GM23338 (cell line): ENCODE data around the gene TTC31. TPM values are rescaled to one million over a fixed set of nuclear protein-coding genes. Genes with fewer than 3 reads are reported as not detected.

Experiments
- ATAC-seq: fragments of 200-7000 bp; cut with Tn5 transposase; 3 replicates; pipeline ENCODE4 v1.9.1; 2020
- DNase-seq: peaks from one replicate; pipeline ENCODE4 v3.0.0-alpha.2; 2015; ENCODE audit warnings: low spot score
- H2AFZ ChIP-seq: fragments of 200-600 bp; sonication (generic); 2 replicates; pipeline ENCODE4 v1.8.0; 2016; ENCODE audit warnings: antibody characterized with exemption, mild to moderate bottlenecking, moderate library complexity
- H3F3A ChIP-seq: fragments of 200-600 bp; sonication (generic); replicated peaks from 2 replicates; pipeline ENCODE4 v1.8.0; 2017; ENCODE audit warnings: antibody characterized with exemption, mixed run types, low read depth
- H3K27ac ChIP-seq: fragments of 200-600 bp; sonication (generic); 2 replicates; pipeline ENCODE4 v1.6.1; 2016; ENCODE audit warnings: low read depth
- H3K27me3 ChIP-seq: fragments of 200-600 bp; sonication (generic); 2 replicates; pipeline ENCODE4 v1.8.0; 2016; ENCODE audit warnings: mild to moderate bottlenecking, mixed run types, moderate library complexity; ENCODE audit not compliant: insufficient read depth
- H3K36me3 ChIP-seq: fragments of 200-600 bp; sonication (generic); 2 replicates; pipeline ENCODE4 v1.8.0; 2016; ENCODE audit warnings: mild to moderate bottlenecking; ENCODE audit not compliant: insufficient read depth
- H3K4me1 ChIP-seq: fragments of 200-600 bp; sonication (generic); 2 replicates; pipeline ENCODE4 v1.8.0; 2016; ENCODE audit warnings: mild to moderate bottlenecking, moderate library complexity; ENCODE audit not compliant: insufficient read depth
- H3K4me2 ChIP-seq: fragments of 200-600 bp; sonication (generic); 2 replicates; pipeline ENCODE4 v1.7.1; 2017; ENCODE audit warnings: mixed run types
- H3K4me3 ChIP-seq: fragments of 200-600 bp; sonication (generic); 2 replicates; pipeline ENCODE4 v1.6.1; 2016; ENCODE audit warnings: mixed run types
- H3K79me2 ChIP-seq: fragments of 200-600 bp; sonication (generic); replicated peaks from 2 replicates; pipeline ENCODE4 v1.8.0; 2017; ENCODE audit warnings: mild to moderate bottlenecking; ENCODE audit not compliant: insufficient read depth
- H3K9me2 ChIP-seq: fragments of 200-600 bp; sonication (generic); 2 replicates; pipeline ENCODE4 v1.8.0; 2017; ENCODE audit not compliant: insufficient read depth
- H4K20me1 ChIP-seq: fragments of 200-600 bp; sonication (generic); replicated peaks from 2 replicates; pipeline ENCODE4 v1.8.0; 2017; ENCODE audit warnings: mild to moderate bottlenecking; ENCODE audit not compliant: insufficient read depth
- H3K27ac Mint-ChIP-seq: 2 replicates; pipeline ENCODE4 v1.8.0; 2020; ENCODE audit warnings: inconsistent platforms, mild to moderate bottlenecking, moderate library complexity, mixed read lengths
- H3K27me3 Mint-ChIP-seq: 3 replicates; pipeline ENCODE4 v1.8.0; 2022; ENCODE audit warnings: low read depth, mild to moderate bottlenecking, moderate library complexity, mixed read lengths, inconsistent platforms; ENCODE audit not compliant: insufficient read depth, poor library complexity
- H3K36me3 Mint-ChIP-seq: 3 replicates; pipeline ENCODE4 v1.8.0; 2021; ENCODE audit warnings: low read depth, mild to moderate bottlenecking, inconsistent platforms, moderate library complexity, mixed read lengths
- H3K4me1 Mint-ChIP-seq: 3 replicates; pipeline ENCODE4 v1.8.0; 2020; ENCODE audit warnings: mild to moderate bottlenecking, inconsistent platforms, mixed read lengths
- H3K4me3 Mint-ChIP-seq: 3 replicates; pipeline ENCODE4 v1.8.0; 2021; ENCODE audit warnings: moderate library complexity, mild to moderate bottlenecking, inconsistent platforms, mixed read lengths
- H3K9me3 Mint-ChIP-seq: 3 replicates; pipeline ENCODE4 v1.8.0; 2020; ENCODE audit warnings: moderate library complexity, mild to moderate bottlenecking, inconsistent platforms, mixed read lengths
- CREB1 ChIP-seq: fragments of 250-450 bp; sonication (Bioruptor Pico); IDR thresholded peaks from 2 replicates; pipeline ENCODE4 v1.5.0; 2020; ENCODE audit warnings: low read depth, mild to moderate bottlenecking, moderate library complexity
- CTCF ChIP-seq, 2 experiments: fragments of 200-600 bp in 1 of 2; sonication (generic) in 1 of 2; conservative IDR thresholded peaks; 2 replicates each; pipeline versions ENCODE4 v1.5.1 to v1.6.1; 2016 to 2017; ENCODE audit warnings: antibody characterized with exemption in 2 of 2, low read depth in 2 of 2, mild to moderate bottlenecking in 2 of 2, moderate library complexity in 1 of 2
- EZH2 ChIP-seq: fragments of 200-600 bp; sonication (generic); IDR thresholded peaks from one replicate; pipeline ENCODE4 v1.8.0; 2017; ENCODE audit warnings: antibody characterized with exemption, mild to moderate bottlenecking, low read depth; ENCODE audit not compliant: unreplicated experiment
- EZH2phosphoT487 ChIP-seq: fragments of 200-600 bp; sonication (generic); IDR thresholded peaks from one replicate; pipeline ENCODE4 v1.8.1; 2018; ENCODE audit warnings: antibody characterized with exemption; ENCODE audit not compliant: unreplicated experiment
- NANOG ChIP-seq: IDR thresholded peaks from 2 replicates; pipeline ENCODE4 v1.6.1; 2016; ENCODE audit warnings: antibody characterized with exemption, borderline replicate concordance
- POLR2AphosphoS5 ChIP-seq: IDR thresholded peaks from 2 replicates; pipeline ENCODE4 v1.6.1; 2016; ENCODE audit warnings: antibody characterized with exemption, low read depth
- REST ChIP-seq: IDR thresholded peaks from one replicate; pipeline ENCODE4 v1.6.1; 2018; ENCODE audit warnings: antibody characterized with exemption; ENCODE audit not compliant: unreplicated experiment
- STAT1 ChIP-seq: IDR thresholded peaks from one replicate; pipeline ENCODE4 v1.6.1; 2016; ENCODE audit warnings: antibody characterized with exemption; ENCODE audit not compliant: unreplicated experiment
- ZNF114 ChIP-seq: fragments of 250-450 bp; sonication (Bioruptor Pico); IDR thresholded peaks from 2 replicates; pipeline ENCODE4 v1.5.0; 2020; ENCODE audit warnings: mild to moderate bottlenecking, moderate library complexity
- ZNF462 ChIP-seq: fragments of 250-450 bp; sonication (Bioruptor Pico); IDR thresholded peaks from 2 replicates; pipeline ENCODE4 v1.5.0; 2020; ENCODE audit warnings: mild to moderate bottlenecking, moderate library complexity
- polyA plus RNA-seq: library from polyadenylated mRNA; unstranded; fragments of >200 nt; fragmentation: Nextera tagmentation; extraction: Ambion mirVana; gene quantifications from 2 replicates; pipeline ENCODE4 v1.2.1, GENCODE V29; 2016
- total RNA-seq: library from RNA; depleted of rRNA; stranded (reverse); fragments of >200 nt; shearing (Covaris generic); gene quantifications from 2 replicates; pipeline ENCODE4 v1.2.3, GENCODE V29; 2014

The TTC31 gene
- total and polyA plus RNA-seq, 2 experiments from 2014 or later: 15.8 to 29.2 TPM

- no peak for TF ChIP-seq ZNF462 (CRISPR knock-in tag)
- no peak for TF ChIP-seq POLR2AphosphoS5
- no peak for TF ChIP-seq CTCF (conservative IDR thresholded peaks at IDR 0.05; ENCODE audit: low read depth in 2 of 2)
- no peak for TF ChIP-seq CREB1 (CRISPR knock-in tag)
These were observed 53.5 kb downstream of the TTC31 start (continued) for GRCh38 chr2:74536166-74536950.

DNA sequence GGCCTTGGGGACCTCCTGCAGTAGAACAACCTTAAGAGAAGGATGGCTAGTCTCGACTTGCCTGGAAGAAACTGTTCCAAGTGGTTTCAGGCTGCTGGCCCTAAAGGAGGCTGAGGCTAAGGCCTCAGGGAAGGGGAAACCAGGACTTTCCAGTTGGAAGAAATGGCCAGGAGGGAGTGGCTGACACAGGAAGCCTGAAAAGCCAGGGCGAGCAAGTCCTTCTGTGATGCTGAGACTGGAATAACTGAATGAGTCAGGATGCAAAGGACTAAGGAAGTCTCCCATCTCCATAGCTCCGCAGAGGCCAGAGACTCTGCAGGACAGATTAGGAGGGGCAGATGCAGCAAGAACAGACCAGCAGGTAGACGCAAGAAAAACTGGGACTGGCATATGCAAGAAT, 54.3 kb downstream of the TTC31 start:
- Histone ChIP-seq H3K4me3 (no peak overlapping the region), H3K9me2 (no peaks in the 10 kb centered on the region), H3K4me1 (no peaks in the 10 kb centered on the region), H3F3A (no peaks in the 10 kb centered on the region), H3K27me3 (no peaks in the 10 kb centered on the region), H2AFZ (no peak overlapping the region), H3K79me2 (no peaks in the 10 kb centered on the region), H3K36me3 (no peaks in the 10 kb centered on the region), H3K27ac (no peak overlapping the region), H3K4me2 (no peak overlapping the region), H4K20me1 (no peaks in the 10 kb centered on the region; the same call in 1 of the 2 replicates)
- H3K36me3 Mint-ChIP-seq: peaks cover 14% of the 10 kb centered on the region
- no peak for DNase-seq
- no peak for ATAC-seq
- no peak overlapping the region for H3K27ac Mint-ChIP-seq
- H3K4me1 Mint-ChIP-seq: no peaks in the 10 kb centered on the region; the same call in none of the 3 replicates
- H3K4me3 Mint-ChIP-seq: no peak overlapping the region
- no peaks in the 10 kb centered on the region; the same call in 2 of the 3 replicates for H3K9me3 Mint-ChIP-seq
- peaks cover 6% of the 10 kb centered on the region for H3K27me3 Mint-ChIP-seq
- TF ChIP-seq CREB1 (CRISPR knock-in tag) (no peak), EZH2phosphoT487 (no peak), CTCF (conservative IDR thresholded peaks at IDR 0.05; ENCODE audit: low read depth in 2 of 2) (no peak), ZNF114 (no peak), STAT1 (no peak), EZH2 (no peak), NANOG (no peak), REST (no peak)
